ENCODE measurements around the gene ARHGEF39. TPM values are rescaled to one million over a fixed set of nuclear protein-coding genes. Genes with fewer than 3 reads are reported as not detected.
A peak's percentile ranks its signal among the peaks of the same experiment; 100 is the strongest.
"Not testable (repeated sequence)": the region's sequence is repeated elsewhere in the genome, so short reads cannot be mapped to it uniquely, and the experiment has no call there.

Gene ARHGEF39
- total and polyA plus RNA-seq, 2 donors from 2014 or later = 0.17 to 0.72 TPM

GRCh38 chr9:35616681-35617459 is 48.1 kb downstream of the ARHGEF39 start:
- Histone ChIP-seq H3K36me3 (ENCODE audit: control insufficient read depth in 2 of 3, insufficient read depth in 3 of 3, low read length in 3 of 3) (no peaks in the 10 kb centered on the region), H3K27me3 (ENCODE audit: control insufficient read depth, insufficient read depth, low read length) (peaks cover 5% of the 10 kb centered on the region), H3K4me1 (ENCODE audit: control insufficient read depth in 2 of 3, insufficient read depth in 2 of 3, low read depth in 1 of 3, low read length in 3 of 3) (peaks cover 0 to 10% (median 0%) of the 10 kb centered on the region in 3 donors), H3K27ac (ENCODE audit: low read depth in 2 of 2, low read length in 2 of 2) (no peak overlapping the region), H3K9ac (ENCODE audit: low read length in 3 of 3) (peak overlapping the region in 2 of 3 donors; percentile 42 to 51), H3K9me3 (ENCODE audit: control insufficient read depth in 2 of 3, insufficient read depth in 1 of 3, low read length in 3 of 3) (no peaks in the 10 kb centered on the region), H3K4me3 (ENCODE audit: low read length in 3 of 3) (peak overlapping the region; percentile 37 to 61 (median 58))
- no peak for FAIRE-seq
- TF ChIP-seq CTCF (IDR thresholded peaks at IDR 0.05; ENCODE audit: borderline replicate concordance, extremely low read depth, insufficient read depth) = no peak
- intact Hi-C loops (cut with DNase I) = no loop called here
- peak; percentile 70 to 91 (median 82) for DNase-seq

- Histone ChIP-seq H3K9ac (ENCODE audit: low read length in 3 of 3) (no peak overlapping the region), H3K4me1 (ENCODE audit: control insufficient read depth in 2 of 3, insufficient read depth in 2 of 3, low read depth in 1 of 3, low read length in 3 of 3) (peaks cover 0 to 10% (median 0%) of the 10 kb centered on the region in 3 donors), H3K27me3 (ENCODE audit: control insufficient read depth, insufficient read depth, low read length) (peaks cover 5% of the 10 kb centered on the region), H3K9me3 (ENCODE audit: control insufficient read depth in 2 of 3, insufficient read depth in 1 of 3, low read length in 3 of 3) (no peaks in the 10 kb centered on the region), H3K27ac (ENCODE audit: low read depth in 2 of 2, low read length in 2 of 2) (no peak overlapping the region), H3K4me3 (ENCODE audit: low read length in 3 of 3) (no peak overlapping the region), H3K36me3 (ENCODE audit: control insufficient read depth in 2 of 3, insufficient read depth in 3 of 3, low read length in 3 of 3) (no peaks in the 10 kb centered on the region)
- DNase-seq (no peak), FAIRE-seq (no peak)
- intact Hi-C loops (cut with DNase I) = no loop called here
- no peak for TF ChIP-seq CTCF (IDR thresholded peaks at IDR 0.05; ENCODE audit: borderline replicate concordance, extremely low read depth, insufficient read depth)
Observed at GRCh38 chr9:35615981-35616680, 48.9 kb downstream of the ARHGEF39 start.

- peaks cover 5% of the 10 kb centered on the region for H3K27me3 ChIP-seq (ENCODE audit: control insufficient read depth, insufficient read depth, low read length)
- intact Hi-C loops (cut with DNase I) = no loop called here
Observed at GRCh38 chr9:35612843-35613242, 52.2 kb downstream of the ARHGEF39 start.

GRCh38 chr9:35612066-35612465 is 52.9 kb downstream of the ARHGEF39 start:
- H3K4me1 ChIP-seq (ENCODE audit: control insufficient read depth in 2 of 3, insufficient read depth in 2 of 3, low read depth in 1 of 3, low read length in 3 of 3); intact Hi-C loops (cut with DNase I); H3K4me3 ChIP-seq (ENCODE audit: low read length in 3 of 3); DNase-seq; H3K9me3 ChIP-seq (ENCODE audit: control insufficient read depth in 2 of 3, insufficient read depth in 1 of 3, low read length in 3 of 3); H3K27ac ChIP-seq (ENCODE audit: low read depth in 2 of 2, low read length in 2 of 2); H3K27me3 ChIP-seq (ENCODE audit: control insufficient read depth, insufficient read depth, low read length); FAIRE-seq; H3K9ac ChIP-seq (ENCODE audit: low read length in 3 of 3): not testable (repeated sequence)
- H3K36me3 ChIP-seq (ENCODE audit: control insufficient read depth in 2 of 3, insufficient read depth in 3 of 3, low read length in 3 of 3) = peaks cover 0 to 12% (median 0%) of the 10 kb centered on the region in 3 donors

More at GRCh38 chr9:35612843-35613242, 52.2 kb downstream of the ARHGEF39 start:
- FAIRE-seq = no peak
- Histone ChIP-seq H3K9ac (ENCODE audit: low read length in 3 of 3) (no peak overlapping the region), H3K27ac (ENCODE audit: low read depth in 2 of 2, low read length in 2 of 2) (no peak overlapping the region), H3K36me3 (ENCODE audit: control insufficient read depth in 2 of 3, insufficient read depth in 3 of 3, low read length in 3 of 3) (peaks cover 0 to 7% (median 0%) of the 10 kb centered on the region in 3 donors), H3K4me3 (ENCODE audit: low read length in 3 of 3) (no peak overlapping the region), H3K4me1 (ENCODE audit: control insufficient read depth in 2 of 3, insufficient read depth in 2 of 3, low read depth in 1 of 3, low read length in 3 of 3) (peaks cover 0 to 10% (median 0%) of the 10 kb centered on the region in 3 donors), H3K9me3 (ENCODE audit: control insufficient read depth in 2 of 3, insufficient read depth in 1 of 3, low read length in 3 of 3) (no peaks in the 10 kb centered on the region)
- TF ChIP-seq CTCF (IDR thresholded peaks at IDR 0.05; ENCODE audit: borderline replicate concordance, extremely low read depth, insufficient read depth) = no peak
- DNase-seq = no peak
